ENCODE measurements around the gene NRXN3.

DNA sequence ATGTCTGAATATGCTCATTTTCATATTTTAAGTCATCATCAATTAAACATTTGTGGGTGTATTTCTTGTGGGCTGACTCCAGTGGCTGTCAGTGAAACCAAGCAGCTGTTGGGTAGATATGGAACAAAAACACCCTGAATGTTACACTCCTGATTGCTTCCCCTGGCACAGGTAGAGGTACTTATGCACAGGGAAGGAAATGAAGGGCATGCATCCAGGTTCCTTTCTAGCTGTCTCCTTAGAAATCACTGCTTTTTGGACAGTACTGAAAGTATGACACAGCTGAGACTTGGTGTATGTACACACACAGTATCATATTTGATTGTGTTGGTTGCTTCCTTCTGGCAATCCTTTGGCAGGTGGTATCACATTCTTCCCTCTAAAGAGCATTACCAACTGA, 1034.4 kb downstream of the NRXN3 start:
- no peak for TF ChIP-seq NFATC3 (CRISPR knock-in tag; IDR thresholded peaks at IDR 0.05)
- TF ChIP-seq NFRKB (IDR thresholded peaks at IDR 0.05), result no peak
- no peak for TF ChIP-seq RAD21 (CRISPR knock-in tag; IDR thresholded peaks at IDR 0.05)
- no peak for TF ChIP-seq PAX8 (CRISPR knock-in tag; IDR thresholded peaks at IDR 0.05; ENCODE audit: borderline replicate concordance)

All from HepG2 (cell line).